Heart right ventricle (tissue), 16 donors: ENCODE results near the gene TCEAL8. TPM values are rescaled to one million over a fixed set of nuclear protein-coding genes. Genes with fewer than 3 reads are reported as not detected.

ENCODE experiments used
- ATAC-seq, 8 donors: fragments of 200-7000 bp; cut with Tn5 transposase; one replicate each; pipeline ENCODE4 v1.9.1; 2020; ENCODE audit warnings: mild to moderate bottlenecking in 8 of 8, moderate library complexity in 8 of 8, moderate number of reproducible peaks in 1 of 8
- DNase-seq, 2 donors: peaks; one replicate each; pipeline ENCODE4 v3.0.0-alpha.2; 2020
- H3K27ac ChIP-seq, 10 donors: fragments of 200-600 bp; sonication (generic) in 2 of 10; one replicate each; pipeline versions ENCODE4 v1.5.0 to v1.8.0; 2020 to 2022; ENCODE audit warnings: mild to moderate bottlenecking in 3 of 10
- H3K27me3 ChIP-seq, 7 donors: fragments of 200-600 bp; one replicate each; pipeline ENCODE4 v1.8.0; 2021 to 2022; ENCODE audit warnings: mild to moderate bottlenecking in 2 of 7
- H3K36me3 ChIP-seq, 9 donors: fragments of 200-600 bp; sonication (generic) in 1 of 9; one replicate each; pipeline versions ENCODE4 v1.5.0 to v1.8.0; 2020 to 2022; ENCODE audit warnings: mild to moderate bottlenecking in 2 of 9
- H3K4me1 ChIP-seq, 9 donors: fragments of 200-600 bp; sonication (generic) in 1 of 9; one replicate each; pipeline versions ENCODE4 v1.5.0 to v1.8.0; 2020 to 2022; ENCODE audit warnings: mild to moderate bottlenecking in 4 of 9
- H3K4me3 ChIP-seq, 10 donors: fragments of 200-600 bp; sonication (generic) in 2 of 10; one replicate each; pipeline versions ENCODE4 v1.5.0 to v1.8.0; 2020 to 2022; ENCODE audit warnings: mild to moderate bottlenecking in 7 of 10, moderate library complexity in 2 of 10
- H3K9me3 ChIP-seq, 11 donors: fragments of 200-600 bp in 10 of 11; sonication (generic) in 2 of 11; one replicate each; pipeline versions ENCODE4 v1.5.0 to v1.8.0; 2013 to 2022; ENCODE audit warnings: mild to moderate bottlenecking in 2 of 11, control low read depth in 1 of 11, moderate library complexity in 1 of 11
- CTCF ChIP-seq, 9 donors: fragments of 200-600 bp; sonication (generic) in 2 of 9; IDR thresholded peaks; one replicate each; pipeline versions ENCODE4 v1.5.0 to v1.8.0; 2021 to 2022; ENCODE audit warnings: antibody characterized with exemption in 9 of 9, mild to moderate bottlenecking in 5 of 9, moderate library complexity in 1 of 9
- WGBS, 2 donors: extraction: QIAGEN DNeasy Blood & Tissue Kit; methylation state at CpG; one replicate each; pipeline ENCODE4 v1.1.7; 2013; ENCODE audit warnings: inconsistent platforms in 1 of 2; 5-methylcytosine and 5-hydroxymethylcytosine counted together
- intact Hi-C, 10 donors: fragments of 100-400 bp; cut with DNase I; formaldehyde crosslinking; loops; one replicate each; pipeline versions ENCODE4 v1.11.1 to v1.14.2; 2022
- polyA plus RNA-seq, 2 donors: library from polyadenylated mRNA; stranded (reverse); fragments of 200-250 nt; gene quantifications; one replicate each; pipeline ENCODE4 v1.2.3, GENCODE V29; 2013
- total RNA-seq, 10 donors: library from RNA; stranded (reverse); fragmentation: NEBNext Ultra II Directional in 3 of 10; extraction: Animal tissue kit (Norgen Biotek cat#: 25700) in 3 of 10; gene quantifications; one replicate each; pipeline versions ENCODE4 v1.2.1 to v1.2.4, GENCODE V29; 2021 to 2023
- donor health status: Arrhythmogenic right ventricular cardiomyopathy.
- donor health status: ischemic (EF 13 %, LVEDD 7.1; RV severe dilation, severe dysfunction).
- donor health status: healthy with polysubstance abuse.
- donor health status: DM: no; HTN: yes; CAD: no.
- donor health status: DM: no; HTN: no; CAD: no.
- donor health status: ischemic (EF 25% LVEDD 6.9; RV normal size, moderate dysfunction).
- donor health status: ischemic (EF 25% LVEDD 5.7; RV mildly dilated, moderate dysfunction).
- donor health status: healthy.
- donor health status: DM: yes; HTN: yes; CAD: no.
- donor health status: Ischemic cardiomyopathy.
- donor health status: ischemic (EF 35%, LVEDD 5.7; RV mildly dilated, moderate dysfunction).
- donor health status: nonischemic (EF 11% LVEDD 7.7; RV severe dilation, severe dysfunction).
- donor health status: DM: yes; HTN: yes; CAD: no.
- donor health status: PGD.
- donor health status: ischemic (EF 29% LVEDD 5.4; RV normal size, mild dysfunction).
- donor health status: nonischemic (EF 23%, LVEDD 6.1; RV moderate dilation, normal function).

Gene TCEAL8
- total and polyA plus RNA-seq, 12 donors: 39.2 to 56.6 (median 51.2) TPM

GRCh38 chrX:103276581-103277002 is 21.6 kb upstream of the TCEAL8 start, which contains the start of gene TCEAL5:
Gene TCEAL5, minus strand, starts transcription at chrX:103276750. Its CDS starts 2,187 bp downstream, at chrX:103274563.
- Histone ChIP-seq H3K9me3 (no peaks in the 10 kb centered on the region), H3K27me3 (peaks cover 0 to 83% (median 3%) of the 10 kb centered on the region in 7 donors), H3K27ac (no peak within 1 kb of the TSS), H3K4me3 (peak within 1 kb of the TSS in 5 of 10 donors; percentile 28 to 35 (median 30)), H3K4me1 (no peaks in the 10 kb centered on the region), H3K36me3 (no peaks in the 10 kb centered on the region)
- DNase-seq: no peak
- intact Hi-C loops: no loop called here
- ATAC-seq: peak in 2 of 8 donors; percentile 16 to 35
- WGBS, 2 donors: 2 to 3% methylated on average over 17 of the region's 17 CpGs
- TF ChIP-seq CTCF (IDR thresholded peaks at IDR 0.05): no peak

GRCh38 chrX:103275947-103276567 is 21.1 kb upstream of the TCEAL8 start:
- Histone ChIP-seq H3K9me3 (no peaks in the 10 kb centered on the region), H3K27me3 (peaks cover 0 to 83% (median 3%) of the 10 kb centered on the region in 7 donors), H3K27ac (no peak overlapping the region), H3K4me3 (peak overlapping the region in 5 of 10 donors; percentile 28 to 35 (median 30)), H3K4me1 (no peaks in the 10 kb centered on the region), H3K36me3 (no peaks in the 10 kb centered on the region)
- ATAC-seq (no peak), DNase-seq (no peak)
- 8 to 12% methylated on average over 11 to 22 of the region's 23 CpGs for WGBS, 2 donors
- intact Hi-C loops: no loop called here
- no peak for TF ChIP-seq CTCF (IDR thresholded peaks at IDR 0.05)

- DNase-seq (no peak), ATAC-seq (no peak)
- H3K4me1 ChIP-seq: no peaks in the 10 kb centered on the region
- H3K27me3 ChIP-seq: peaks cover 0 to 84% (median 3%) of the 10 kb centered on the region in 7 donors
- intact Hi-C loops: no loop called here
- no peak overlapping the region for H3K4me3 ChIP-seq
- H3K36me3 ChIP-seq: no peaks in the 10 kb centered on the region
- TF ChIP-seq CTCF (IDR thresholded peaks at IDR 0.05): no peak
- H3K9me3 ChIP-seq: no peaks in the 10 kb centered on the region
- WGBS, 2 donors: 94 to 98% methylated on average over 4 of the region's 4 CpGs
- H3K27ac ChIP-seq: no peak overlapping the region
Observed at GRCh38 chrX:103274284-103274683, 19.3 kb upstream of the TCEAL8 start.

- intact Hi-C loops: loop anchor here in 1 of 10 donors (10.0 kb wide), 1 partner anchor 77 kb away; the partner anchor contains the start of gene TCEAL7
- peaks cover 0 to 10% (median 3%) of the 10 kb centered on the region in 9 donors for H3K4me1 ChIP-seq
- no peak overlapping the region for H3K27ac ChIP-seq
- peaks cover 0 to 46% (median 0%) of the 10 kb centered on the region in 7 donors for H3K27me3 ChIP-seq
- H3K4me3 ChIP-seq: no peak overlapping the region
- H3K36me3 ChIP-seq: peaks cover 0 to 2% (median 0%) of the 10 kb centered on the region in 9 donors
- TF ChIP-seq CTCF (IDR thresholded peaks at IDR 0.05): no peak
- DNase-seq (no peak), ATAC-seq (no peak)
- no peaks in the 10 kb centered on the region for H3K9me3 ChIP-seq
Observed at GRCh38 chrX:103258275-103258674, 3.3 kb upstream of the TCEAL8 start.
